OCI-LY1 (cell line): ENCODE data around the gene PSMD1.

Experiments
- CTCF ChIP-seq: fragments of 200-600 bp; sonication (generic), shearing (Covaris generic); IDR thresholded peaks from 2 replicates; pipeline ENCODE4 v1.5.1; 2017; ENCODE audit warnings: mild to moderate bottlenecking, antibody characterized with exemption, low read length, moderate library complexity, mixed read lengths
- EZH2 ChIP-seq: fragments of 200-600 bp; sonication (generic), shearing (Covaris generic); IDR thresholded peaks from 2 replicates; pipeline ENCODE4 v1.8.0; 2017; ENCODE audit warnings: borderline replicate concordance, mixed run types, mild to moderate bottlenecking, antibody characterized with exemption, low read length, moderate library complexity, mixed read lengths

GRCh38 chr2:231084565-231084964 is 27.9 kb downstream of the PSMD1 start:
- TF ChIP-seq CTCF (no peak), EZH2 (no peak)
